H1 (cell line): ENCODE data around the gene AOPEP. TPM values are rescaled to one million over a fixed set of nuclear protein-coding genes. Genes with fewer than 3 reads are reported as not detected.

Source experiments
- CTCF ChIA-PET: fragments of 300-600 bp; sonication (Branson Sonifier 250); formaldehyde crosslinking; loops from one replicate; lab custom pipeline; 2021; ENCODE audit not compliant: partially characterized antibody; lab: Charles Lee
- POLR2A ChIA-PET: fragments of 300-600 bp; sonication (Branson Sonifier 250); formaldehyde crosslinking; loops from one replicate; lab custom pipeline; 2021; ENCODE audit warnings: inconsistent platforms; ENCODE audit not compliant: partially characterized antibody; lab: Charles Lee
- DNase-seq, 2 experiments: peaks; one replicate each; pipeline versions ENCODE4 v3.0.0 to v3.0.0-alpha.2; 2010 to 2022; ENCODE audit warnings: low spot score in 2 of 2, low read depth in 1 of 2, mixed read lengths in 1 of 2
- FAIRE-seq: peaks from 2 replicates; lab custom pipeline; 2011; peaks lifted over from hg19 to GRCh38; lab: Jason Lieb, UNC
- H2AFZ ChIP-seq: 2 replicates; pipeline ENCODE4 v1.8.1; 2012; ENCODE audit warnings: low read length, inconsistent platforms
- H2AK5ac ChIP-seq: 2 replicates; pipeline ENCODE4 v1.6.1; 2013; ENCODE audit warnings: low read depth, low read length
- H2BK120ac ChIP-seq: replicated peaks from 2 replicates; pipeline ENCODE3; 2013; ENCODE audit warnings: low read depth, low read length, inconsistent platforms
- H2BK12ac ChIP-seq: 2 replicates; pipeline ENCODE4 v1.6.1; 2013; ENCODE audit warnings: low read depth, low read length
- H2BK15ac ChIP-seq: 2 replicates; pipeline ENCODE4 v1.6.1; 2013; ENCODE audit warnings: low read length
- H2BK20ac ChIP-seq: 2 replicates; pipeline ENCODE4 v1.6.1; 2013; ENCODE audit warnings: low read length
- H2BK5ac ChIP-seq: 2 replicates; pipeline ENCODE4 v1.6.1; 2013; ENCODE audit warnings: low read depth, low read length
- H3K14ac ChIP-seq: 2 replicates; pipeline ENCODE4 v1.6.1; 2013; ENCODE audit warnings: inconsistent platforms; ENCODE audit not compliant: insufficient read length
- H3K18ac ChIP-seq: 2 replicates; pipeline ENCODE4 v1.6.1; 2013; ENCODE audit warnings: low read length; ENCODE audit errors: extremely low read depth
- H3K23ac ChIP-seq: 2 replicates; pipeline ENCODE4 v1.6.1; 2013; ENCODE audit warnings: inconsistent platforms; ENCODE audit not compliant: insufficient read length
- H3K23me2 ChIP-seq: 2 replicates; pipeline ENCODE4 v1.6.1; 2013; ENCODE audit warnings: low read depth, low read length
- H3K27ac ChIP-seq: 2 replicates; pipeline ENCODE4 v1.6.1; 2011; ENCODE audit warnings: low read depth, low read length, inconsistent platforms
- H3K27me3 ChIP-seq, 4 experiments: replicated peaks in 1 of 4; 1 replicate in 1 of 4; 2 replicates in 3 of 4; pipeline versions ENCODE4 v1.6.1 to v1.8.1; 2011 to 2013; ENCODE audit warnings: low read length in 3 of 4, mild to moderate bottlenecking in 3 of 4, inconsistent platforms in 2 of 4, mixed read lengths in 2 of 4, moderate library complexity in 1 of 4; ENCODE audit not compliant: control insufficient read depth in 3 of 4, insufficient read depth in 3 of 4; ENCODE audit errors: extremely low read depth in 1 of 4
- H3K36me3 ChIP-seq, 4 experiments: 2 replicates each; pipeline versions ENCODE4 v1.6.1 to v1.8.1; 2011 to 2013; ENCODE audit warnings: mild to moderate bottlenecking in 4 of 4, low read length in 3 of 4, moderate library complexity in 2 of 4, control low read depth in 1 of 4, inconsistent platforms in 1 of 4; ENCODE audit not compliant: insufficient read depth in 4 of 4, control insufficient read depth in 2 of 4
- H3K4ac ChIP-seq: replicated peaks from 2 replicates; pipeline ENCODE3; 2013; ENCODE audit warnings: low read length, low read depth, mixed read lengths, inconsistent platforms; ENCODE audit not compliant: insufficient read length
- H3K4me1 ChIP-seq, 4 experiments: replicated peaks in 1 of 4; 1 replicate in 1 of 4; 2 replicates in 3 of 4; pipeline versions ENCODE4 v1.6.1 to v1.8.1; 2011 to 2013; ENCODE audit warnings: low read length in 3 of 4, inconsistent platforms in 2 of 4, mixed read lengths in 1 of 4; ENCODE audit not compliant: insufficient read depth in 4 of 4, control insufficient read depth in 3 of 4
- H3K4me2 ChIP-seq, 2 experiments: 2 replicates each; pipeline versions ENCODE4 v1.6.1 to v1.8.1; 2011 to 2013; ENCODE audit warnings: low read depth in 2 of 2, low read length in 2 of 2, control low read depth in 1 of 2, inconsistent platforms in 1 of 2, mild to moderate bottlenecking in 1 of 2; ENCODE audit not compliant: insufficient read depth in 1 of 2
- H3K4me3 ChIP-seq, 4 experiments: fragments of 200-600, 300-600 bp in 1 of 4; sonication (generic), shearing (Covaris generic), sonication (Bioruptor Twin) in 1 of 4; 2 replicates each; pipeline versions ENCODE4 v1.5.1 to v1.8.1; 2011 to 2016; ENCODE audit warnings: low read length in 4 of 4, low read depth in 3 of 4, control low read depth in 2 of 4, inconsistent platforms in 2 of 4, mild to moderate bottlenecking in 2 of 4, mixed read lengths in 1 of 4, moderate library complexity in 1 of 4; ENCODE audit not compliant: insufficient read depth in 2 of 4; ENCODE audit errors: extremely low read depth in 1 of 4
- H3K56ac ChIP-seq: replicated peaks from 2 replicates; pipeline ENCODE3; 2013; ENCODE audit warnings: low read depth, mild to moderate bottlenecking, mixed read lengths, low read length, inconsistent platforms; ENCODE audit not compliant: insufficient read length
- H3K79me1 ChIP-seq: 2 replicates; pipeline ENCODE4 v1.6.1; 2013; ENCODE audit warnings: low read depth, low read length, control low read depth
- H3K79me2 ChIP-seq, 2 experiments: 2 replicates each; pipeline versions ENCODE4 v1.6.1 to v1.8.1; 2012 to 2013; ENCODE audit warnings: low read length in 2 of 2, mild to moderate bottlenecking in 2 of 2, inconsistent platforms in 1 of 2; ENCODE audit not compliant: insufficient read depth in 2 of 2, control insufficient read depth in 1 of 2
- H3K9ac ChIP-seq, 4 experiments: replicated peaks in 1 of 4; 1 replicate in 1 of 4; 2 replicates in 3 of 4; pipeline versions ENCODE4 v1.6.1 to v1.8.1; 2011 to 2013; ENCODE audit warnings: low read depth in 3 of 4, low read length in 3 of 4, control low read depth in 2 of 4, mild to moderate bottlenecking in 2 of 4, moderate library complexity in 2 of 4, inconsistent platforms in 1 of 4; ENCODE audit errors: extremely low read depth in 1 of 4
- H3K9me3 ChIP-seq, 2 experiments: 2 replicates each; pipeline versions ENCODE4 v1.6.1 to v1.8.1; 2012 to 2013; ENCODE audit warnings: mild to moderate bottlenecking in 2 of 2, moderate library complexity in 2 of 2, control low read depth in 1 of 2, inconsistent platforms in 1 of 2, low read depth in 1 of 2, low read length in 1 of 2, mixed read lengths in 1 of 2; ENCODE audit not compliant: insufficient read depth in 2 of 2
- H4K20me1 ChIP-seq, 2 experiments: replicated peaks in 1 of 2; 2 replicates each; pipeline versions ENCODE3 to v1.8.1; 2011 to 2013; ENCODE audit warnings: inconsistent platforms in 2 of 2, low read length in 2 of 2, mild to moderate bottlenecking in 1 of 2; ENCODE audit not compliant: insufficient read depth in 2 of 2, control insufficient read depth in 1 of 2
- H4K5ac ChIP-seq: 2 replicates; pipeline ENCODE4 v1.6.1; 2013; ENCODE audit warnings: low read length, low read depth, mixed read lengths, inconsistent platforms; ENCODE audit not compliant: insufficient read length
- H4K8ac ChIP-seq: 2 replicates; pipeline ENCODE4 v1.8.0; 2013; ENCODE audit warnings: mild to moderate bottlenecking, moderate library complexity, low read length, inconsistent platforms; ENCODE audit not compliant: insufficient read depth; ENCODE audit errors: extremely low read depth
- H4K91ac ChIP-seq: replicated peaks from 2 replicates; pipeline ENCODE3; 2013; ENCODE audit warnings: low read length, mixed read lengths, inconsistent platforms; ENCODE audit not compliant: insufficient read length
- RFX5 ChIP-seq: IDR thresholded peaks from 2 replicates; pipeline ENCODE4 v1.6.1; 2011; ENCODE audit warnings: low read depth, low read length, improper control_type of control experiment, borderline replicate concordance
- WGBS, 2 experiments: shearing (Covaris generic) in 1 of 2; methylation state at CpG; one replicate each; pipeline versions ENCODE4 v1.1.6 to v1.1.7; 2013 to 2015; ENCODE audit warnings: low lambda C conversion rate in 2 of 2, mixed read lengths in 2 of 2, inconsistent platforms in 1 of 2, low coverage in 1 of 2, missing lambda C conversion rate in 1 of 2; ENCODE audit not compliant: insufficient replicate concordance in 2 of 2, insufficient coverage in 1 of 2, insufficient read length in 1 of 2; ENCODE audit errors: extremely low coverage in 1 of 2, missing lambda C conversion rate in 1 of 2; 5-methylcytosine and 5-hydroxymethylcytosine counted together
- polyA plus RNA-seq, 7 experiments: library from polyadenylated mRNA; depleted of rRNA in 3 of 7; stranded (reverse) in 5 of 7; unstranded in 2 of 7; fragments of >200 nt in 5 of 7; fragments of 200-250 nt in 2 of 7; gene quantifications; 1 replicate in 5 of 7; 2 replicates in 1 of 7; 4 replicates in 1 of 7; pipeline versions ENCODE4 v1.2.1 to v1.2.3, GENCODE V29; 2011 to 2013; ENCODE audit warnings: missing spikeins in 2 of 7, mixed read lengths in 2 of 7
- total RNA-seq: library from RNA; stranded (reverse); fragmentation: NEBNext Ultra II Directional; extraction: Animal tissue kit (Norgen Biotek cat#: 25700); gene quantifications from 2 replicates; pipeline ENCODE4 v1.2.1, GENCODE V29; 2021

AOPEP gene
- total and polyA plus RNA-seq, 2 of the 8 experiments (the other 6 are each of a cell fraction or from before 2014, with no cell fraction given), result 6.1 to 14.3 TPM

DNA sequence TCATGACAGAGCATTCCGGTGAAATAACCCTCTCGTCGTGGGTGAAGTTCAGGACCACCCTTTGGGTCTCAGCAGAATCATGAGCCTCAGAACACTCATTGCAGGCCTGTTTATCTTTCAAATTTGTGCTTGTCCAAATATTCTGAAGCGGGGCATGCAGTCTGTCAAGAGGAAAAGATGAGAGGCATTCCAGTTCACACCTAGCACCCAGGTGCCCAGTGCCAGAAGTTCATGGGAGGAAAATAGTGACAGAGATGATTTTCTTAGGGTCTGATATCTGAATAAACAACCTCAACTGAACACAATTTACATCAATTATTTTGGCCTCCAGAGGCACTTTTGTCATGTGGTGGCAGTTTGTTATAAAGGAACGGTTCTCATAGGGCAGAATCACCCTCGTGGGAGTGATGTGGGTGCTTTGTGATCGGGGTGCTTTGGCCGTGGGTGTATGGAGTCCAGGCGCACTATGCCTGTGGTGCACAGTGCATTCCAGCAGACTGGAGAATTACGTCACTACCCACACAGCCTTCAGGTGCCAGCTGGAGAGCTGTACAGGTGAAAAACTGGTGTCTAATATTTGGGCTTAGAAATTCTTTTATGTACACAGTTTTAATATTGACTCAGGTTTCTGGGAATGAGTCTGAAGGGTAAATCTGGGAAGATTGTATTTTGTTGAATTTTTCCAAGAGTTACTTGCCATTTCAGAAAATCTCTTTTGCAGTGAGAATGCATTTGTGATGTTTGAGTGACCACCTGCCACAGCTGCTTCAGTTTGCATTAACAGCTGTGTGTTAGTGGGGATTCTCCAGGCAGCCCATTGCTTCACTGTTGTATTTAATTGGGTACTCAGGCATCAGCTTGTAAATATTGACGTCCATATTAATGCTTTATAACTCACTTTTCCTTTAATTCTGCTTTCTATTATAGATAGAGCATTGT, 301.7 kb downstream of the AOPEP start:
- no peak for DNase-seq
- no peak overlapping the region for H4K91ac ChIP-seq
- no peak overlapping the region for H2BK15ac ChIP-seq
- H3K56ac ChIP-seq, result no peak overlapping the region
- no peak overlapping the region for H3K4ac ChIP-seq
- no peaks in the 10 kb centered on the region for H3K23me2 ChIP-seq
- H2AFZ ChIP-seq, result no peak overlapping the region
- no peaks in the 10 kb centered on the region; a peak in 2 of 7 replicates for H3K4me1 ChIP-seq
- no peak overlapping the region for H2AK5ac ChIP-seq
- H3K18ac ChIP-seq, result no peak overlapping the region
- H3K79me2 ChIP-seq, result no peaks in the 10 kb centered on the region
- CTCF ChIA-PET, result no interaction called here
- H3K79me1 ChIP-seq, result no peaks in the 10 kb centered on the region
- 95% methylated on average over 11 of the region's 11 CpGs; no CpG with 5 or more reads in 1 of the 2 experiments for WGBS, 2 experiments
- H3K9me3 ChIP-seq, result no peaks in the 10 kb centered on the region
- H2BK5ac ChIP-seq, result no peak overlapping the region
- no peak for TF ChIP-seq RFX5
- TF ChIP-seq, all 59 proteins: peak for 0
- Histone ChIP-seq H3K23ac (no peak overlapping the region), H3K36me3 (no peaks in the 10 kb centered on the region), H3K27ac (no peak overlapping the region), H3K4me3 (no peak overlapping the region), H2BK12ac (no peak overlapping the region), H3K27me3 (no peaks in the 10 kb centered on the region), H3K4me2 (no peak overlapping the region), H4K5ac (no peak overlapping the region), H2BK120ac (no peak overlapping the region), H4K8ac (no peak overlapping the region), H2BK20ac (no peak overlapping the region), H3K9ac (no peak overlapping the region), H3K14ac (no peak overlapping the region), H4K20me1 (no peaks in the 10 kb centered on the region)
- FAIRE-seq, result no peak
- POLR2A ChIA-PET, result no interaction called here
